SK-N-MC (cell line): Measurements from ENCODE around the gene SPECC1.

Experiments
- EZH2 ChIP-seq: fragments of 200-600 bp; sonication (generic); IDR thresholded peaks from one replicate; pipeline ENCODE4 v1.6.1; 2017; ENCODE audit warnings: antibody characterized with exemption
- POLR2AphosphoS5 ChIP-seq: IDR thresholded peaks from 2 replicates; pipeline ENCODE4 v1.6.1; 2012; ENCODE audit warnings: mild to moderate bottlenecking, low read depth, low read length, borderline replicate concordance

GRCh38 chr17:20257008-20257407 lies 247.8 kb downstream of the SPECC1 start:
- no peak for TF ChIP-seq EZH2
- TF ChIP-seq POLR2AphosphoS5 = no peak
